ENCODE results near the gene GPN1.

The GPN1 gene

DNA sequence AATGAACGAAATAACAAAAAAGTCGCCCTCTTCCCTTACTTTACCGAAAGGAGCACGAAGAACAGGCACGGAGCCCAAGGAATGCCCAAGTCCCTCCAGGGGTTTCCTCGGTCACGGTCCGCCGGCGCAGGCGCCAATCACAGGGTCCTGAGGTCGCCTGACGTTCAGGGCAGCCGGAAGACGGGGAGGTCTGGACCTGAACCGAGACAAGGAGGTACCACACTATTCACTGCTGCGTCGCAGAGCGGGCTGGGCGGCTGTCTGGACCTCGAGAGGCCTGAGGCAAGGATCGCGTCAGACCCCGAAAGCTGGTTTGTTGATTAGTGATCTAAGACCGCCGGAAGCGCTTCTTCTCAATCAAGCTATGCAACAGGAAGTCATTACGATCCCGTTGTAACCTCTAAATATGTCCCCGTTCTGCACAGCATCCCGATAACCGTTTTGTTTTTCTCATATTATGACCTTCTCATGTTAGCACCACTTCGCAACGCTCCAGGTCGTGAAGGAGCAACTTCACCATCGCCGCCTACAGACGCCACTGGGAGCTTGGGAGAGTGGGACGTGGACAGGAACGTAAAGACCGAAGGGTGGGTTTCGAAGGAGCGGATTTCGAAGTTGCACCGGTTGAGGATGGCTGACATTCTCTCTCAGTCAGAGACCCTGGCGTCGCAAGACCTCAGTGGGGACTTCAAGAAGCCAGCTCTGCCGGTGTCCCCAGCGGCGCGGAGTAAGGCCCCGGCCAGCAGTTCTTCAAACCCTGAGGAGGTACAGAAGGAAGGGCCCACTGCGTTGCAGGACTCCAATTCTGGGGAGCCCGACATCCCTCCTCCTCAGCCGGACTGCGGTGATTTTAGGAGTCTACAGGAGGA lies 34.7 kb downstream of the GPN1 start, which contains the start of the genes SLC4A1AP and SUPT7L:
SLC4A1AP (plus strand) TSS at position 605 of the 869 bp plus-strand sequence; CDS start at position 631, 26 bp downstream.
SUPT7L (minus strand) TSS at position 330 of the 869 bp plus-strand sequence. CDS start 1,422 bp downstream, outside the sequence.
- H3K4me3 ChIP-seq (ENCODE audit: low read depth, low read length), result peak within 1 kb of the TSS; percentile 56
- TF ChIP-seq, protein P1, sequence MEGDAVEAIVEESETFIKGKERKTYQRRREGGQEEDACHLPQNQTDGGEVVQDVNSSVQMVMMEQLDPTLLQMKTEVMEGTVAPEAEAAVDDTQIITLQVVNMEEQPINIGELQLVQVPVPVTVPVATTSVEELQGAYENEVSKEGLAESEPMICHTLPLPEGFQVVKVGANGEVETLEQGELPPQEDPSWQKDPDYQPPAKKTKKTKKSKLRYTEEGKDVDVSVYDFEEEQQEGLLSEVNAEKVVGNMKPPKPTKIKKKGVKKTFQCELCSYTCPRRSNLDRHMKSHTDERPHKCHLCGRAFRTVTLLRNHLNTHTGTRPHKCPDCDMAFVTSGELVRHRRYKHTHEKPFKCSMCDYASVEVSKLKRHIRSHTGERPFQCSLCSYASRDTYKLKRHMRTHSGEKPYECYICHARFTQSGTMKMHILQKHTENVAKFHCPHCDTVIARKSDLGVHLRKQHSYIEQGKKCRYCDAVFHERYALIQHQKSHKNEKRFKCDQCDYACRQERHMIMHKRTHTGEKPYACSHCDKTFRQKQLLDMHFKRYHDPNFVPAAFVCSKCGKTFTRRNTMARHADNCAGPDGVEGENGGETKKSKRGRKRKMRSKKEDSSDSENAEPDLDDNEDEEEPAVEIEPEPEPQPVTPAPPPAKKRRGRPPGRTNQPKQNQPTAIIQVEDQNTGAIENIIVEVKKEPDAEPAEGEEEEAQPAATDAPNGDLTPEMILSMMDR (IDR thresholded peaks at IDR 0.05; ENCODE audit: borderline replicate concordance, insufficient read depth, low read depth, low read length), result no peak

DNA sequence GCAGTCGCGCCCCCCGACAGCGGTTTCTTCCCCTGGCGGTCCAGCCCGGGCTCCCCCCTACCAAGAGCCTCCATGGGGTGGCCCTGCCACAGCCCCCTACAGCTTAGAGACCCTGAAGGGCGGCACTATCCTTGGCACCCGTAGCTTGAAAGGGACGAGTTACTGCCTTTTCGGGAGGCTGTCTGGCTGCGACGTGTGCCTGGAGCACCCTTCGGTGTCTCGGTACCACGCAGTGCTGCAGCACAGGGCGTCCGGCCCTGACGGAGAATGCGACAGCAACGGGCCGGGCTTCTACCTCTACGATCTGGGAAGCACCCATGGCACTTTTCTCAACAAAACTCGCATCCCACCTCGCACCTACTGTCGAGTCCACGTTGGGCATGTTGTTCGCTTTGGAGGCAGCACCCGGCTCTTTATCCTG lies 35.3 kb downstream of the GPN1 start:
- TF ChIP-seq, protein P1 (IDR thresholded peaks at IDR 0.05; ENCODE audit: borderline replicate concordance, insufficient read depth, low read depth, low read length), result 0 out of 2 replicates have a peak, but pooled peaks have one; percentile 4
- peak overlapping the region; percentile 56 for H3K4me3 ChIP-seq (ENCODE audit: low read depth, low read length)

DNA sequence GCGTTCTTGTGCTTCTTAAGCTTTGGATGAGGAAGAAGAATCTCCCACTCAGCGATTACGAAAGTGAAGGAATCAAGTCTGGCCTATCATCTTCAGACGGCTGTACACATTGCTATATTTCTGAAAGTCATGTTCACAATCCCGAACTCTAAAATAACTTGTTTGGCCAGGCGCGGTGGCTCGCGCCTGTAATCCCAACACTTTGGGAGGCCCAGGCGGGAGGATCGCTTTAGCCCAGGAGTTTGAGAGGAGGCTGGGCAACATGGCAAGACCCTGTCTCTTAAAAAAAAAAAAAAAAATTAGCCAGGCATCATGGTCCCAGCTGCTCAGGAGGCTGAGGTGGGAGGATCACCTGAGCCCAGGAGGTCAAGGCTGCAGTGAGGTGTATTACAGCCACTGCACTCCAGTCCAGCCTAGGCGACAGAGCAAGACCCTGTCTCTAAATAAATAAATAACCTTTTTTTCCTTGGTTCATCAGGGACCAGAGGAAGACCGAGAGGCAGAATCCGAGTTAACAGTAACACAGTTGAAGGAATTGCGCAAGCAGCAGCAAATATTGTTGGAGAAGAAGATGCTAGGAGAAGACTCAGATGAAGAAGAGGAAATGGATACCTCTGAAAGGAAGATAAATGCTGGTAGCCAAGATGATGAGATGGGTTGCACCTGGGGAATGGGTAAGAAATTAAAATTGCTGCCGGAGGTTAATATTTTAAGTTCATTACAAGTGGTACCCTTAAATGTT lies 35.9 kb downstream of the GPN1 start:
- TF ChIP-seq, protein P1 (IDR thresholded peaks at IDR 0.05; ENCODE audit: borderline replicate concordance, insufficient read depth, low read depth, low read length), result no peak
- H3K4me3 ChIP-seq (ENCODE audit: low read depth, low read length), result peak overlapping the region; percentile 56

DNA sequence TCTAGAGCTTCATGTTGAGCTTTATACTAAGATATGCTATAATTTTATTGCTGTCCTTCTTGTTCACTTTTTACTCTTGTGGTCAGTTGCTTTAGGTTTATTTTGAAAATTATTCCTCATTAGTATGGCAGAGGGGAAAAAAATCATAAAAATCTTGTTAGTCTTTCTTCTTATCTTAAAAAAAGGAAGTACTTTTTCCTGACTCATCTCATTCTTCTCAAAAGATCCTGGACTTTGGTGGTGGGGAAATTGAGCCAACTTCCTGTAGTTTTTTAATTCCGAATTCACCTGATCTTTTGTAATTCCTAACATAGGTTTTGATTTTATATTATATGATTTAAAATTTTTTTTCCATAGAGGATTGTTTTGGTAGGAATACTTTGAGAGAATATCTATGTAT lies 38.6 kb downstream of the GPN1 start:
- TF ChIP-seq, protein P1 (IDR thresholded peaks at IDR 0.05; ENCODE audit: borderline replicate concordance, insufficient read depth, low read depth, low read length), result no peak
- no peak overlapping the region for H3K4me3 ChIP-seq (ENCODE audit: low read depth, low read length)

DNA sequence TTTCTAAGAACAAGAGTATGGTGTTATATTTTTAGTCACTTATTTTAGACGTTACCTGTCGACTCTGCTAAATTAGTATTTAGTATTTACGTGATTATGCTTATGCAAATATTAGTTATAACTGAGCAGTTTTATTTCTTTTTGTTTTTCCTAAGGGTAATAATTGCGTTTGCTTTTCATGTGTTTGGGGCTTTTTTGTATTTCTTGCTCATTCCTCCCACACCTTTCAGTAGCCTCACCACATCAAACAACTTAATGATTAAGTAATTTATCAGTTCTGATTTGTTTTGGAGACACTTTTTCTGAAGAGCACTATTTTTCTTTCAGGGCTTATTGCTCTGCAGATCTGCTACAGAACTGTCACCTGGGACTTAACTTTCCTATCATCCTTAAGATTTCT lies 42.4 kb downstream of the GPN1 start:
- H3K4me3 ChIP-seq (ENCODE audit: low read depth, low read length), result no peak overlapping the region
- TF ChIP-seq, protein P1 (IDR thresholded peaks at IDR 0.05; ENCODE audit: borderline replicate concordance, insufficient read depth, low read depth, low read length), result no peak

DNA sequence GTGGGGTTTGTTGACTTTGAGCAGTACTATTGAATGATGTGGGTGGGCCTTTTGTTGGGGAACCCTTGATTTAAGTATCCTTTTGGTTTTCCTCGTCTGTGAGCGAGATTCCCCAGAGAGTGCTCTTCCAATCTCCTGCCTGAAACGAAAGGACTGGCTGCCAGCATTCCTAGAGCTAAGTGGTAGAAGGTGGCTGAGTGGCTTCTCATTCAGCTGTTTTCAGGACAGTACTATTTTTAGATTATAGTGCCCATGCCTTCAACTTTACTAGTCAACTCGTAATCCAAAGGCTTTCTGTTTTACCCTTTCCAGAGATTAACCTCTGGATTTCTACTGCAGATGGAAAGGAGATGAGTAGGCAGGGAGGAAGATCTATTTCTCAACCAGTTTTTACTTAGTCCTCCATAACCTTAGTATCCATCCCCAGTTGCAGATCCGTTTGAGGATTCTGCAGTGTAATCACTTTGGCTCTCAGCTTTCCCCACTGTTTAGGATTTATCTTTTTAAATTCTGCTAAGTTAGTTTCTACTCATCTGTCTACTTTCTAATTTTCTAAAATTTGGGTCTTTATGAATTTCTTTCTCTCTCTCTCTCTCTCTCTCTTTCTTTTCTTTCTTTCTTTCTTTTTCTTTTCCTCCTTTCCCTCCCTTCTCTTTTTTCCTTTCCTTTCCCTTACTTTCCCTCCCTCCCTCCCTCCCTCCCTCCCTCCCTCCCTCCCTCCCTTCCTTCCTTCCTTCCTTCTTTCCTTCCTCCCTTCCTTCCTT lies 44.1 kb downstream of the GPN1 start:
- H3K4me3 ChIP-seq (ENCODE audit: low read depth, low read length), result no peak overlapping the region
- TF ChIP-seq, protein P1 (IDR thresholded peaks at IDR 0.05; ENCODE audit: borderline replicate concordance, insufficient read depth, low read depth, low read length), result no peak
